Breast epithelium (tissue), 4 donors: ENCODE measurements around the gene ZNF90. TPM values are rescaled to one million over a fixed set of nuclear protein-coding genes. Genes with fewer than 3 reads are reported as not detected.

ENCODE experiments used
- DNase-seq, 2 donors: peaks; one replicate each; pipeline ENCODE4 v3.0.0-alpha.2; 2019; ENCODE audit warnings: low spot score in 2 of 2
- H3K27ac ChIP-seq, 2 donors: fragments of 200-600 bp; sonication (generic) in 1 of 2; one replicate each; pipeline ENCODE4 v1.5.1; 2016 to 2019; ENCODE audit warnings: mild to moderate bottlenecking in 1 of 2
- H3K27me3 ChIP-seq, 2 donors: fragments of 200-600 bp; sonication (generic) in 1 of 2; one replicate each; pipeline versions ENCODE4 v1.5.1 to v1.6.0; 2017 to 2019; ENCODE audit warnings: control low read depth in 1 of 2, mild to moderate bottlenecking in 1 of 2
- H3K36me3 ChIP-seq: fragments of 200-600 bp; one replicate; pipeline ENCODE4 v1.5.1; 2019
- H3K4me1 ChIP-seq, 2 donors: fragments of 200-600 bp; sonication (generic); one replicate each; pipeline ENCODE4 v1.5.1; 2016 to 2019; ENCODE audit warnings: control low read depth in 1 of 2
- H3K4me3 ChIP-seq, 3 donors: fragments of 200-600 bp; sonication (generic); 1 replicate in 2 of 3; 2 replicates in 1 of 3; pipeline ENCODE4 v1.5.1; 2016 to 2019; ENCODE audit warnings: mild to moderate bottlenecking in 3 of 3, moderate library complexity in 2 of 3
- H3K9me3 ChIP-seq, 2 donors: fragments of 200-600 bp; sonication (generic) in 1 of 2; one replicate each; pipeline ENCODE4 v1.5.1; 2016 to 2019; ENCODE audit warnings: control low read depth in 1 of 2
- CTCF ChIP-seq, 3 donors: fragments of 450-650 bp; IDR thresholded peaks; one replicate each; pipeline ENCODE4 v1.5.1; 2016 to 2017; ENCODE audit warnings: antibody characterized with exemption in 3 of 3, mild to moderate bottlenecking in 3 of 3, moderate library complexity in 3 of 3
- POLR2A ChIP-seq: fragments of 450-650 bp; IDR thresholded peaks from one replicate; pipeline ENCODE4 v1.6.1; 2016; ENCODE audit warnings: antibody characterized with exemption, mild to moderate bottlenecking, moderate library complexity
- POLR2AphosphoS5 ChIP-seq, 3 donors: sonication (generic); formaldehyde crosslinking; IDR thresholded peaks; one replicate each; pipeline ENCODE4 v1.6.1; 2017; ENCODE audit warnings: antibody characterized with exemption in 3 of 3
- intact Hi-C: fragments of 100-400 bp; cut with DNase I; formaldehyde crosslinking; loops from one replicate; pipeline ENCODE4 v1.15.1; 2023; ENCODE audit warnings: low total_unique reads
- total RNA-seq, 3 donors: library from RNA; depleted of rRNA; stranded (reverse); fragments of >200 nt; gene quantifications; one replicate each; pipeline ENCODE4 v1.1.0, GENCODE V29; 2016

ZNF90 gene
- 10 to 100 TPM in 1 of 3 donors, 1 to 10 TPM in 1, under 1 TPM in 1; 0.96 to 11.9 (median 4.9) TPM for total RNA-seq

GRCh38 chr19:20077791-20078463, at the start of gene ZNF90:
Gene ZNF90, plus strand, starts transcription at chr19:20078000. Its CDS starts 133 bp downstream, at chr19:20078133.
- H3K9me3 ChIP-seq = no peaks in the 10 kb centered on the region
- H3K27ac ChIP-seq = peak within 1 kb of the TSS; percentile 39 to 40
- H3K27me3 ChIP-seq = no peaks in the 10 kb centered on the region
- peak within 1 kb of the TSS; percentile 48 to 70 (median 63) for H3K4me3 ChIP-seq
- intact Hi-C loops = no loop called here
- TF ChIP-seq POLR2AphosphoS5 (IDR thresholded peaks at IDR 0.05) = peak; percentile 17 to 24 (median 18)
- TF ChIP-seq CTCF (IDR thresholded peaks at IDR 0.05) = no peak
- no peak for TF ChIP-seq POLR2A
- peak; percentile 96 to 98 for DNase-seq
- no peaks in the 10 kb centered on the region for H3K36me3 ChIP-seq
- no peaks in the 10 kb centered on the region for H3K4me1 ChIP-seq

- H3K36me3 ChIP-seq = no peaks in the 10 kb centered on the region
- H3K9me3 ChIP-seq = no peaks in the 10 kb centered on the region
- no peaks in the 10 kb centered on the region for H3K27me3 ChIP-seq
- intact Hi-C loops = no loop called here
- TF ChIP-seq CTCF (IDR thresholded peaks at IDR 0.05) (no peak), POLR2A (no peak), POLR2AphosphoS5 (IDR thresholded peaks at IDR 0.05) (no peak)
- no peak overlapping the region for H3K27ac ChIP-seq
- DNase-seq = no peak
- H3K4me1 ChIP-seq = no peaks in the 10 kb centered on the region
- no peak overlapping the region for H3K4me3 ChIP-seq
Measured at GRCh38 chr19:20028611-20029010, 49.2 kb upstream of the ZNF90 start.

- H3K4me1 ChIP-seq = no peaks in the 10 kb centered on the region
- DNase-seq = no peak
- no peak overlapping the region for H3K27ac ChIP-seq
- H3K27me3 ChIP-seq = no peaks in the 10 kb centered on the region
- H3K9me3 ChIP-seq = no peaks in the 10 kb centered on the region
- no peak for TF ChIP-seq POLR2A
- TF ChIP-seq POLR2AphosphoS5 (IDR thresholded peaks at IDR 0.05) = no peak
- H3K4me3 ChIP-seq = no peak overlapping the region
- intact Hi-C loops = no loop called here
- H3K36me3 ChIP-seq = no peaks in the 10 kb centered on the region
Measured at GRCh38 chr19:20035935-20036334, 41.9 kb upstream of the ZNF90 start.

- Histone ChIP-seq H3K4me3 (peak overlapping the region; percentile 78 to 82 (median 82)), H3K9me3 (no peaks in the 10 kb centered on the region), H3K27ac (peak overlapping the region; percentile 62 to 66), H3K4me1 (no peaks in the 10 kb centered on the region), H3K27me3 (no peaks in the 10 kb centered on the region), H3K36me3 (no peaks in the 10 kb centered on the region)
- intact Hi-C loops = no loop called here
- TF ChIP-seq POLR2A (no peak), CTCF (IDR thresholded peaks at IDR 0.05) (no peak), POLR2AphosphoS5 (IDR thresholded peaks at IDR 0.05) (no peak)
- no peak for DNase-seq
Measured at GRCh38 chr19:20038358-20039202, 39.2 kb upstream of the ZNF90 start.

- Histone ChIP-seq H3K4me3 (peak within 1 kb of the TSS; percentile 78 to 82 (median 82)), H3K9me3 (no peaks in the 10 kb centered on the region), H3K27me3 (no peaks in the 10 kb centered on the region), H3K4me1 (no peaks in the 10 kb centered on the region), H3K27ac (peak within 1 kb of the TSS; percentile 62 to 66), H3K36me3 (no peaks in the 10 kb centered on the region)
- TF ChIP-seq POLR2AphosphoS5 (IDR thresholded peaks at IDR 0.05) (peak; percentile 71 to 84 (median 78)), CTCF (IDR thresholded peaks at IDR 0.05) (no peak), POLR2A (no peak)
- intact Hi-C loops = no loop called here
- peak; percentile 98 for DNase-seq
Measured at GRCh38 chr19:20039203-20039723, 38.5 kb upstream of the ZNF90 start, which contains the start of gene ZNF682. Gene ZNF682, minus strand, starts transcription at chr19:20039505. Its CDS starts 160 bp downstream, at chr19:20039345.
